K562 (cell line): ENCODE measurements around the gene LPA.

Source experiments
- BHLHE40 ChIP-seq: IDR thresholded peaks from 2 replicates; pipeline ENCODE4 v1.6.1; 2011; ENCODE audit warnings: low read length, improper control_type of control experiment
- CTCF ChIP-seq, 3 experiments: IDR thresholded peaks in 2 of 3; conservative IDR thresholded peaks in 1 of 3; 2 replicates each; pipeline ENCODE4 v1.5.1; 2011 to 2012; ENCODE audit warnings: low read length in 3 of 3, mild to moderate bottlenecking in 3 of 3, control low read depth in 2 of 3, improper control_type of control experiment in 1 of 3, inconsistent platforms in 1 of 3, low read depth in 1 of 3, mixed read lengths in 1 of 3, moderate library complexity in 1 of 3; ENCODE audit not compliant: insufficient read depth in 2 of 3
- GTF2F1 ChIP-seq: IDR thresholded peaks from 2 replicates; pipeline ENCODE4 v1.6.1; 2011; ENCODE audit warnings: low read depth, low read length, improper control_type of control experiment
- POLR2A ChIP-seq: fragments of 450-650 bp; conservative IDR thresholded peaks from 2 replicates; pipeline ENCODE4 v1.6.1; 2016
- RAD21 ChIP-seq, 2 experiments: fragments of 250-450 bp in 1 of 2; fragments of 450-650 bp in 1 of 2; sonication (Bioruptor Pico) in 1 of 2; formaldehyde crosslinking in 1 of 2; IDR thresholded peaks in 1 of 2; conservative IDR thresholded peaks in 1 of 2; 2 replicates each; pipeline versions ENCODE4 v1.4.0 to v1.8.0; 2020 to 2022; ENCODE audit warnings: mild to moderate bottlenecking in 2 of 2, moderate library complexity in 1 of 2
- SFPQ ChIP-seq: fragments of 200-400 bp; formaldehyde crosslinking; IDR thresholded peaks from 2 replicates; pipeline ENCODE4 v1.6.1; 2017; ENCODE audit warnings: mild to moderate bottlenecking, low read depth, low read length, moderate library complexity
- ZFX ChIP-seq: sonication (generic); formaldehyde crosslinking; IDR thresholded peaks from 2 replicates; pipeline ENCODE4 v1.8.0; 2022; ENCODE audit warnings: mild to moderate bottlenecking, missing genetic modification reagents, moderate library complexity
- ZNF24 ChIP-seq: fragments of 450-650 bp; IDR thresholded peaks from 2 replicates; pipeline ENCODE4 v1.6.1; 2016
- ZNF274 ChIP-seq: IDR thresholded peaks from 2 replicates; pipeline ENCODE4 v1.6.1; 2011; ENCODE audit warnings: low read depth, mild to moderate bottlenecking, low read length, moderate library complexity, borderline replicate concordance
- ZNF311 ChIP-seq: fragments of 250-450 bp; sonication (Bioruptor Pico); IDR thresholded peaks from 2 replicates; pipeline ENCODE4 v1.4.0; 2020; ENCODE audit warnings: mild to moderate bottlenecking, moderate library complexity
- ZZZ3 ChIP-seq: fragments of 450-650 bp; IDR thresholded peaks from 2 replicates; pipeline ENCODE4 v1.6.1; 2016; ENCODE audit warnings: antibody characterized with exemption, mild to moderate bottlenecking, moderate library complexity

- TF ChIP-seq ZNF311 (CRISPR knock-in tag): no peak
- TF ChIP-seq ZFX: no peak
- TF ChIP-seq ZNF274: no peak
- no peak for TF ChIP-seq ZNF24
- TF ChIP-seq GTF2F1: no peak
- TF ChIP-seq ZZZ3: no peak
- no peak for TF ChIP-seq POLR2A
- no peak for TF ChIP-seq CTCF (IDR thresholded peaks at IDR 0.05 in 2 of 3, conservative IDR thresholded peaks at IDR 0.05 in 1 of 3; ENCODE audit: insufficient read depth in 2 of 3, low read depth in 1 of 3, low read length in 3 of 3)
- TF ChIP-seq RAD21 (CRISPR knock-in tag; conservative IDR thresholded peaks at IDR 0.05 in 1 of 2, IDR thresholded peaks at IDR 0.05 in 1 of 2): no peak
- no peak for TF ChIP-seq BHLHE40
- no peak for TF ChIP-seq SFPQ
These were observed 163.4 kb downstream of the LPA start for GRCh38 chr6:160500639-160501038.
